Lung (tissue), 12 donors: Measurements from ENCODE around the gene CNTN1. TPM values are rescaled to one million over a fixed set of nuclear protein-coding genes. Genes with fewer than 3 reads are reported as not detected.

ENCODE experiments used
- ATAC-seq: fragments of 200-7000 bp; cut with Tn5 transposase; one replicate; pipeline ENCODE4 v1.9.1; 2020; ENCODE audit warnings: moderate number of reproducible peaks; ENCODE audit not compliant: insufficient read depth, low FRiP score
- DNase-seq, 3 donors: peaks; one replicate each; pipeline ENCODE4 v3.0.0-alpha.2; 2013 to 2017
- H3K27ac ChIP-seq, 2 donors: one replicate each; pipeline ENCODE4 v1.5.1; 2013; ENCODE audit warnings: mild to moderate bottlenecking in 2 of 2, moderate library complexity in 2 of 2, control low read depth in 1 of 2, inconsistent platforms in 1 of 2, low read depth in 1 of 2, low read length in 1 of 2
- H3K27me3 ChIP-seq, 3 donors: one replicate each; pipeline ENCODE4 v1.5.1; 2013; ENCODE audit warnings: low read length in 2 of 3; ENCODE audit not compliant: control insufficient read depth in 3 of 3, insufficient read depth in 3 of 3
- H3K36me3 ChIP-seq, 4 donors: one replicate each; pipeline ENCODE4 v1.5.1; 2013; ENCODE audit warnings: low read length in 4 of 4, mild to moderate bottlenecking in 1 of 4, moderate library complexity in 1 of 4; ENCODE audit not compliant: control insufficient read depth in 4 of 4, insufficient read depth in 4 of 4
- H3K4me1 ChIP-seq, 5 donors: one replicate each; pipeline ENCODE4 v1.5.1; 2013; ENCODE audit warnings: low read length in 5 of 5, mild to moderate bottlenecking in 2 of 5, moderate library complexity in 1 of 5; ENCODE audit not compliant: control insufficient read depth in 5 of 5, insufficient read depth in 5 of 5
- H3K4me3 ChIP-seq: one replicate; pipeline ENCODE4 v1.5.1; 2013; ENCODE audit warnings: mild to moderate bottlenecking, control low read depth, moderate library complexity
- H3K9ac ChIP-seq, 2 donors: one replicate each; pipeline ENCODE4 v1.5.1; 2013; ENCODE audit warnings: low read length in 2 of 2, control low read depth in 1 of 2; ENCODE audit not compliant: insufficient read depth in 1 of 2
- H3K9me3 ChIP-seq, 4 donors: one replicate each; pipeline ENCODE4 v1.5.1; 2013; ENCODE audit warnings: low read length in 3 of 4, mild to moderate bottlenecking in 1 of 4, moderate library complexity in 1 of 4; ENCODE audit not compliant: control insufficient read depth in 4 of 4, insufficient read depth in 3 of 4
- WGBS, 2 donors: extraction: QIAGEN DNeasy Blood & Tissue Kit; methylation state at CpG; one replicate each; pipeline ENCODE4 v1.1.7; 2013; 5-methylcytosine and 5-hydroxymethylcytosine counted together
- polyA plus RNA-seq, 2 donors: library from polyadenylated mRNA; stranded (reverse); fragments of 200-250 nt; gene quantifications; one replicate each; pipeline ENCODE4 v1.2.1, GENCODE V29; 2013
- total RNA-seq, 2 donors: library from RNA; depleted of rRNA in 1 of 2; stranded (reverse); fragments of >200 nt in 1 of 2; gene quantifications; one replicate each; pipeline ENCODE4 v1.2.1, GENCODE V29; 2014 to 2021
- TF ChIP-seq, protein P1 (sequence below): IDR thresholded peaks from 2 replicates; pipeline ENCODE4 v1.5.1; 2012; ENCODE audit warnings: mild to moderate bottlenecking; ENCODE audit errors: control extremely low read depth, extremely low read depth
- donor health status: control.
- donor health status: control.
- donor health status: Bipolar disorder and iron deficiency.
- donor health status: healthy.
- donor health status: DM: yes; HTN: yes; CAD: no.

CNTN1 gene
- total and polyA plus RNA-seq, 4 donors: 0.10 to 47.6 (median 1.1) TPM

DNA sequence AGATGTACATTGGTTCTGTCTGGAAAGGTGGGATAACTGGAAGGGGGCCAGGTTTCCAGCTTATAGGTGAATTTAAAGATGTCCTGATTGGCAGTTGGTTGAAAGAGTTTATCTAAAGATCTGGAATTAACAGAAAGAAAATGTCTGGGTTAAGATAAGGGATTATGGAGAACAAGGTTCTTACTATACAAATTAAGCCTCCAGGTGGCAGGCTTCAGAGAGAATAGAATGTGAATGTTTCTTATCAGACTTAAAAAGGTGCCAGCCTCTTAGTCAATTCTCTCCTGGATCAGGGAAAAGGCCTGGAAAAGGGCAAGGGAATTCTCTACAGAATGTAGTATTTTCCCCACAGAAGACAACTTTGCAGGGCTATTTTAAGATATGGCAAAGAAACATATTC, 53.1 kb downstream of the CNTN1 start:
- H3K4me3 ChIP-seq: no peak overlapping the region
- no peaks in the 10 kb centered on the region for H3K36me3 ChIP-seq
- no peaks in the 10 kb centered on the region for H3K9me3 ChIP-seq
- DNase-seq: no peak
- no peak overlapping the region for H3K9ac ChIP-seq
- TF ChIP-seq, protein P1, sequence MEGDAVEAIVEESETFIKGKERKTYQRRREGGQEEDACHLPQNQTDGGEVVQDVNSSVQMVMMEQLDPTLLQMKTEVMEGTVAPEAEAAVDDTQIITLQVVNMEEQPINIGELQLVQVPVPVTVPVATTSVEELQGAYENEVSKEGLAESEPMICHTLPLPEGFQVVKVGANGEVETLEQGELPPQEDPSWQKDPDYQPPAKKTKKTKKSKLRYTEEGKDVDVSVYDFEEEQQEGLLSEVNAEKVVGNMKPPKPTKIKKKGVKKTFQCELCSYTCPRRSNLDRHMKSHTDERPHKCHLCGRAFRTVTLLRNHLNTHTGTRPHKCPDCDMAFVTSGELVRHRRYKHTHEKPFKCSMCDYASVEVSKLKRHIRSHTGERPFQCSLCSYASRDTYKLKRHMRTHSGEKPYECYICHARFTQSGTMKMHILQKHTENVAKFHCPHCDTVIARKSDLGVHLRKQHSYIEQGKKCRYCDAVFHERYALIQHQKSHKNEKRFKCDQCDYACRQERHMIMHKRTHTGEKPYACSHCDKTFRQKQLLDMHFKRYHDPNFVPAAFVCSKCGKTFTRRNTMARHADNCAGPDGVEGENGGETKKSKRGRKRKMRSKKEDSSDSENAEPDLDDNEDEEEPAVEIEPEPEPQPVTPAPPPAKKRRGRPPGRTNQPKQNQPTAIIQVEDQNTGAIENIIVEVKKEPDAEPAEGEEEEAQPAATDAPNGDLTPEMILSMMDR: no peak
- ATAC-seq: no peak
- H3K27me3 ChIP-seq: no peaks in the 10 kb centered on the region
- H3K27ac ChIP-seq: no peak overlapping the region
- no peaks in the 10 kb centered on the region for H3K4me1 ChIP-seq

DNA sequence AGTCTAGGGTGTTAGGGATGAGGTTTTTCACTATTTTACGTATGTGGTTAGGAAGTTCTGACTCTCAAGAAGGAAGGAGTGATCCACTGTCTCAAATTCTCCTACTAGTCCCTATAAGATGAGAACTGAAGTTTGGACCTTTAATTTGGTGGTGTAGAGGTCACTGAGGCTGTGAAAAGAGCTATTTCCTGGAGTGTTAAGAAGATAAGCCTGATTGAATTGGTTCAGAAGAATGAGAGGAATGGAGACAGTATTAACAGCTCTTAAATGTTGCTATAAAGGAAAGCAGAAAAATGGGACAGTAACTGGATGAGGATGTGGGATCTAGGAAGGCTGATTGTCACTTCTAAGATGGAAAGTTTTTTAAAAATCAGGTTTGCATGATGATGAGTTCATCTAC, 57.6 kb downstream of the CNTN1 start:
- TF ChIP-seq, protein P1: no peak
- 69 to 70% methylated on average over 1 of the region's 1 CpG for WGBS, 2 donors
- ATAC-seq (no peak), DNase-seq (no peak)
- Histone ChIP-seq H3K4me3 (no peak overlapping the region), H3K9me3 (no peaks in the 10 kb centered on the region), H3K27ac (no peak overlapping the region), H3K4me1 (no peaks in the 10 kb centered on the region), H3K27me3 (no peaks in the 10 kb centered on the region), H3K9ac (no peak overlapping the region), H3K36me3 (no peaks in the 10 kb centered on the region)

DNA sequence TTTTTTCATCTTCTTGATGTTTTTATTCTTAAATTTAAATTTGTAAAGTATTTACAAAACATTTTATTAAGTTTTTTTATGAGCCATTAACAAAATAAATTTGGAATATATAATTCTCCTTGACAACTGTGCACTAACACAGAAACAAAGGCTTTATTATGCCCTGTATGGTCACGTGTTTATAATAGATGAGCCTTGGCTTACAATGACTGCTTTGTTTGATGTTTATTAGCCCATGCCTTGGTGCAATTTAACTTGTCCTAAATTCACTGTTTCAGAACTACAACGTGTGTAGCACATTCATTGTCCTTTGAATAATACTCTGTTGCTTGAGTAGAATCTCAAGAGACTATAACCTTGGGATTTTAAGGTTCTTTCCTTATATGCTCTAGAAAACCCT, 59.8 kb downstream of the CNTN1 start:
- DNase-seq: no peak
- Histone ChIP-seq H3K36me3 (no peaks in the 10 kb centered on the region), H3K9ac (no peak overlapping the region), H3K27ac (no peak overlapping the region), H3K4me3 (no peak overlapping the region), H3K27me3 (no peaks in the 10 kb centered on the region), H3K4me1 (no peaks in the 10 kb centered on the region), H3K9me3 (no peaks in the 10 kb centered on the region)
- no peak for ATAC-seq
- TF ChIP-seq, protein P1: no peak
- 52 to 60% methylated on average over 2 of the region's 2 CpGs for WGBS, 2 donors

DNA sequence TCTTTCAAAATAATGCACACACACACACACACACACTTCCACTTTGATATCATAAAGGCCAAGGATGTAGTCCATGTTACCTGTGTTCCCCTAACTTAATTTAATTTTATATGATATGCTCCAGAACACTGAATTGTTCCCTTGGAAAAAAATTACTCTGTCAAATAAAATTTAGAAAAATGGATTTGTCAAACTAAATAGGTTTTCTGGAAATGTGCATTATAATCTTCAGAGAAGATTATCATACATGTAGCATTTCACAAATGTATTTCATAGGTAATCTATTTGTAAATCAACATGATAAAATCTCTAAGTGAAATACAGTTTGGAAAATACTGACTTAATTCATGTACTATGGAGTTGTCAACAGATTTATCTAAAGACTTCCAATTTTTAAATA, 68.6 kb downstream of the CNTN1 start:
- ATAC-seq (no peak), DNase-seq (no peak)
- Histone ChIP-seq H3K27me3 (no peaks in the 10 kb centered on the region), H3K9me3 (no peaks in the 10 kb centered on the region), H3K36me3 (no peaks in the 10 kb centered on the region), H3K4me1 (no peaks in the 10 kb centered on the region), H3K4me3 (no peak overlapping the region), H3K27ac (no peak overlapping the region), H3K9ac (no peak overlapping the region)
- TF ChIP-seq, protein P1: no peak
